K562 (cell line): ENCODE results near the gene DGCR2. TPM values are rescaled to one million over a fixed set of nuclear protein-coding genes. Genes with fewer than 3 reads are reported as not detected.

ENCODE experiments used
- ARID3A ChIP-seq: IDR thresholded peaks from 2 replicates; pipeline ENCODE4 v1.6.1; 2012; ENCODE audit warnings: low read depth, low read length, improper control_type of control experiment, borderline replicate concordance
- ATF7 ChIP-seq: fragments of 450-650 bp; IDR thresholded peaks from 2 replicates; pipeline ENCODE4 v1.7.1; 2014; ENCODE audit warnings: mild to moderate bottlenecking, moderate library complexity
- CHD1 ChIP-seq: fragments of 200-600 bp; sonication (generic); IDR thresholded peaks from one replicate; pipeline ENCODE4 v1.6.1; 2012; ENCODE audit warnings: mild to moderate bottlenecking, moderate library complexity, low read length, inconsistent platforms
- DPF2 ChIP-seq: fragments of 450-650 bp; IDR thresholded peaks from 2 replicates; pipeline ENCODE4 v1.6.1; 2016
- ESRRA ChIP-seq: fragments of 450-650 bp; IDR thresholded peaks from 2 replicates; pipeline ENCODE4 v1.6.1; 2014; ENCODE audit warnings: low read depth, mild to moderate bottlenecking, moderate library complexity, borderline replicate concordance
- HDAC2 ChIP-seq: fragments of 450-650 bp; IDR thresholded peaks from 2 replicates; pipeline ENCODE4 v1.6.1; 2016; ENCODE audit warnings: mild to moderate bottlenecking
- L3MBTL2 ChIP-seq: fragments of 450-650 bp; IDR thresholded peaks from 2 replicates; pipeline ENCODE4 v1.6.1; 2016; ENCODE audit warnings: mild to moderate bottlenecking, moderate library complexity
- MCM7 ChIP-seq, 2 experiments: fragments of 450-650 bp; IDR thresholded peaks; 2 replicates each; pipeline ENCODE4 v1.6.1; 2016 to 2018
- MEF2A ChIP-seq: IDR thresholded peaks from 2 replicates; pipeline ENCODE4 v1.6.1; 2011; ENCODE audit warnings: low read depth, mild to moderate bottlenecking, low read length, moderate library complexity; ENCODE audit not compliant: control insufficient read depth
- NELFE ChIP-seq: IDR thresholded peaks from 2 replicates; pipeline ENCODE4 v1.6.1; 2011; ENCODE audit warnings: mild to moderate bottlenecking; ENCODE audit not compliant: insufficient read depth, insufficient read length
- NEUROD1 ChIP-seq: fragments of 150-350 bp; IDR thresholded peaks from 2 replicates; pipeline ENCODE4 v1.6.1; 2014; ENCODE audit warnings: borderline replicate concordance, low read length, low read depth; ENCODE audit not compliant: partially characterized antibody
- PHF20 ChIP-seq: fragments of 450-650 bp; IDR thresholded peaks from 2 replicates; pipeline ENCODE4 v1.6.1; 2018; ENCODE audit not compliant: partially characterized antibody
- SP2 ChIP-seq: IDR thresholded peaks from 2 replicates; pipeline ENCODE4 v1.6.1; 2011; ENCODE audit warnings: mild to moderate bottlenecking, low read depth, low read length, moderate library complexity; ENCODE audit not compliant: poor library complexity, severe bottlenecking; ENCODE audit errors: extremely low read depth
- TAF15 ChIP-seq: fragments of 200-400 bp; formaldehyde crosslinking; IDR thresholded peaks from 2 replicates; pipeline ENCODE4 v1.6.1; 2017; ENCODE audit warnings: mild to moderate bottlenecking, low read depth, low read length, moderate library complexity
- TCF15 ChIP-seq: fragments of 250-450 bp; sonication (Bioruptor Pico); IDR thresholded peaks from 2 replicates; pipeline ENCODE4 v1.8.0; 2022; ENCODE audit warnings: moderate library complexity, mild to moderate bottlenecking, inconsistent platforms
- UBTF ChIP-seq, 2 experiments: IDR thresholded peaks; 2 replicates each; pipeline ENCODE4 v1.6.1; 2012; ENCODE audit warnings: improper control_type of control experiment in 2 of 2, low read depth in 2 of 2, low read length in 2 of 2, borderline replicate concordance in 1 of 2
- ZKSCAN3 ChIP-seq: fragments of 250-450 bp; sonication (Bioruptor Pico); IDR thresholded peaks from 2 replicates; pipeline ENCODE4 v1.4.0; 2020
- ZNF24 ChIP-seq: fragments of 450-650 bp; IDR thresholded peaks from 2 replicates; pipeline ENCODE4 v1.6.1; 2016
- ZNF274 ChIP-seq: IDR thresholded peaks from 2 replicates; pipeline ENCODE4 v1.6.1; 2011; ENCODE audit warnings: low read depth, mild to moderate bottlenecking, low read length, moderate library complexity, borderline replicate concordance
- ZNF445 ChIP-seq: fragments of 250-450 bp; sonication (Bioruptor Pico); IDR thresholded peaks from 2 replicates; pipeline ENCODE4 v1.4.0; 2020; ENCODE audit warnings: low read depth, mild to moderate bottlenecking, moderate library complexity
- ZNF586 ChIP-seq: fragments of 450-650 bp; formaldehyde crosslinking; conservative IDR thresholded peaks from 2 replicates; pipeline ENCODE4 v1.4.0; 2020; ENCODE audit warnings: mild to moderate bottlenecking, moderate library complexity
- polyA plus RNA-seq, 8 experiments: library from polyadenylated mRNA; depleted of rRNA in 4 of 8; stranded (reverse) in 5 of 8; unstranded in 3 of 8; fragments of >200 nt; fragmentation: Nextera tagmentation in 2 of 8; fragmentation: Illumina TruSeq in 1 of 8; extraction: Ambion mirVana in 2 of 8; extraction: Trizol in 1 of 8; gene quantifications; 2 replicates each; pipeline versions ENCODE4 v1.2.1 to v1.2.3, GENCODE V29; 2011 to 2014; ENCODE audit warnings: inconsistent platforms in 1 of 8, missing spikeins in 1 of 8
- total RNA-seq, 7 experiments: library from RNA; depleted of rRNA in 6 of 7; stranded (reverse); fragments of >200 nt in 6 of 7; fragmentation: Illumina TruSeq in 2 of 7; extraction: Trizol in 2 of 7; gene quantifications; 2 replicates each; pipeline versions ENCODE4 v1.2.1 to v1.2.3, GENCODE V29; 2011 to 2021; ENCODE audit warnings: low replicate concordance in 1 of 7
- TF ChIP-seq, protein P1 (sequence below): sonication (generic); formaldehyde crosslinking; IDR thresholded peaks from 2 replicates; pipeline ENCODE4 v1.8.0; 2022; ENCODE audit warnings: mild to moderate bottlenecking, missing genetic modification reagents

The DGCR2 gene
- total and polyA plus RNA-seq, 9 of the 15 experiments (the other 6 are each of a cell fraction or from before 2014, with no cell fraction given), result 0.69 to 101 (median 56.4) TPM

- TF ChIP-seq, protein P1, sequence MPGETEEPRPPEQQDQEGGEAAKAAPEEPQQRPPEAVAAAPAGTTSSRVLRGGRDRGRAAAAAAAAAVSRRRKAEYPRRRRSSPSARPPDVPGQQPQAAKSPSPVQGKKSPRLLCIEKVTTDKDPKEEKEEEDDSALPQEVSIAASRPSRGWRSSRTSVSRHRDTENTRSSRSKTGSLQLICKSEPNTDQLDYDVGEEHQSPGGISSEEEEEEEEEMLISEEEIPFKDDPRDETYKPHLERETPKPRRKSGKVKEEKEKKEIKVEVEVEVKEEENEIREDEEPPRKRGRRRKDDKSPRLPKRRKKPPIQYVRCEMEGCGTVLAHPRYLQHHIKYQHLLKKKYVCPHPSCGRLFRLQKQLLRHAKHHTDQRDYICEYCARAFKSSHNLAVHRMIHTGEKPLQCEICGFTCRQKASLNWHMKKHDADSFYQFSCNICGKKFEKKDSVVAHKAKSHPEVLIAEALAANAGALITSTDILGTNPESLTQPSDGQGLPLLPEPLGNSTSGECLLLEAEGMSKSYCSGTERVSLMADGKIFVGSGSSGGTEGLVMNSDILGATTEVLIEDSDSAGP, result no peak
- TF ChIP-seq DPF2 (no peak), HDAC2 (no peak), ESRRA (no peak), CHD1 (no peak), MEF2A (no peak), ZKSCAN3 (CRISPR knock-in tag) (no peak), SP2 (no peak), ZNF274 (no peak), NELFE (no peak), MCM7 (IDR thresholded peaks at IDR 0.05) (no peak), ZNF24 (peak; percentile 72), ARID3A (peak; percentile 49; the same call in 1 of the 2 replicates), ATF7 (no peak), PHF20 (no peak), UBTF (IDR thresholded peaks at IDR 0.05; ENCODE audit: borderline replicate concordance in 1 of 2, low read depth in 2 of 2, low read length in 2 of 2) (no peak), TAF15 (no peak), ZNF445 (no peak), L3MBTL2 (no peak), ZNF586 (no peak), NEUROD1 (peak; percentile 38), TCF15 (CRISPR knock-in tag) (no peak)
These were observed 123.2 kb downstream of the DGCR2 start (continued) for GRCh38 chr22:18999008-18999407.
